Hepatocyte (in vitro differentiated cells): ENCODE data around the gene ZNF689.

Source experiments
- CTCF ChIP-seq: fragments of 200-600 bp; sonication (generic); IDR thresholded peaks from 2 replicates; pipeline ENCODE4 v1.5.1; 2016; ENCODE audit warnings: antibody characterized with exemption, mild to moderate bottlenecking; ENCODE audit not compliant: poor library complexity
- EZH2 ChIP-seq: fragments of 200-600 bp; sonication (generic); IDR thresholded peaks from 2 replicates; pipeline ENCODE4 v1.6.1; 2016; ENCODE audit warnings: antibody characterized with exemption, mild to moderate bottlenecking, borderline replicate concordance
- EZH2phosphoT487 ChIP-seq: fragments of 200-600 bp; sonication (generic); IDR thresholded peaks from one replicate; pipeline ENCODE4 v1.6.1; 2018; ENCODE audit warnings: antibody characterized with exemption, mild to moderate bottlenecking, low read depth, moderate library complexity; ENCODE audit not compliant: unreplicated experiment, severe bottlenecking

- no peak for TF ChIP-seq CTCF
- no peak for TF ChIP-seq EZH2
- TF ChIP-seq EZH2phosphoT487: no peak
Observed at GRCh38 chr16:30619638-30620037, 9.4 kb upstream of the ZNF689 start.
